HG03575 (cell line): Measurements from ENCODE around the gene PCSK1N.
"Not testable (repeated sequence)": the region's sequence is repeated elsewhere in the genome, so short reads cannot be mapped to it uniquely, and the experiment has no call there.

ENCODE experiments used
- ATAC-seq: cut with Tn5 transposase; IDR thresholded peaks from one replicate; pipeline ENCODE4 v1.9.1; 2021; ENCODE audit not compliant: unreplicated experiment, insufficient number of reproducible peaks, low FRiP score; ENCODE audit errors: extremely low read depth

The PCSK1N gene

GRCh38 chrX:48835524-48836329, at the start of gene PCSK1N:
TSS of gene PCSK1N (minus strand) at chrX:48835610. CDS start at chrX:48835532, 78 bp downstream.
- no peak for ATAC-seq

- ATAC-seq = no peak
Measured at GRCh38 chrX:48883729-48884128, 48.3 kb upstream of the PCSK1N start.

DNA sequence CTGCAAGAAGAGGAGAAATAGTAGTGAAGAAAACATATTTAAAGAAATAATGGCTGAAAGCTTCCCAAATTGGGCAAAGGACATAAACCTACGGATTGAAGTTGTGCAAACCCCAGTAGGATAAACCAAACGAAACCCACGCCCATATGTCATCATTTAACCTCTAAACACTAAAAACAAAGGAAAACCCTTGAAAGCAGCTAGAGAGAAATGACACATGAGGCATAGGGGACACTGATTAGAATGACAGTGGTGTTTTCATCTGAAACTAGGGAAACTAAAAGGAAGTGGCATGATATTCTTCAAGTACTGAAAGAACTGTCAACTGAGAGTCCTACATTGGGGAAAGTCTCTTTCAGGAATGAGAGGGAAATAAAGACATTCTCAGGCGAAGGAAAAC, 41.5 kb upstream of the PCSK1N start:
- ATAC-seq = not testable (repeated sequence)

- not testable (repeated sequence) for ATAC-seq
Measured at GRCh38 chrX:48872017-48872416, 36.6 kb upstream of the PCSK1N start.

GRCh38 chrX:48864210-48864609, 28.8 kb upstream of the PCSK1N start:
- no peak for ATAC-seq

GRCh38 chrX:48854898-48855297, 19.5 kb upstream of the PCSK1N start:
- no peak for ATAC-seq

- not testable (repeated sequence) for ATAC-seq
Measured at GRCh38 chrX:48854121-48854804, 18.9 kb upstream of the PCSK1N start.

DNA sequence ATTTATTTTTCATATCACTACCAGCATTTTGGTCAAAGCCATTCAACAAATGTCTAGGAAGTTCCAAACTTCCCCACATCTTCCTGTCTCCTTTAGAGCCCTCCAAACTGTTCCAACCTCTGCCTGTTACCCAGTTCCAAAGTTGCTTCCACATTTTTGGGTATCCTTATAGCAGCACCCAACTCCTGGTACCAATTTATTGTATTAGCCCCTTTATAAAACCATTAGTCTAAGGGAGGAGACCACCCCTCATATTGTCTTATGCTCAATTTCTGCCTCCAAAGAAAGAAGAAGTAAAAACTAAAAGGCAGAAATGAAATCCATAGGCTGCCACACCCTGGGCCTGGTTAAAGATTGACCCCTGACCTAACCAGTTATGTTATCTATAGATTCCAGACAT, 18.1 kb upstream of the PCSK1N start:
- ATAC-seq = not testable (repeated sequence)

DNA sequence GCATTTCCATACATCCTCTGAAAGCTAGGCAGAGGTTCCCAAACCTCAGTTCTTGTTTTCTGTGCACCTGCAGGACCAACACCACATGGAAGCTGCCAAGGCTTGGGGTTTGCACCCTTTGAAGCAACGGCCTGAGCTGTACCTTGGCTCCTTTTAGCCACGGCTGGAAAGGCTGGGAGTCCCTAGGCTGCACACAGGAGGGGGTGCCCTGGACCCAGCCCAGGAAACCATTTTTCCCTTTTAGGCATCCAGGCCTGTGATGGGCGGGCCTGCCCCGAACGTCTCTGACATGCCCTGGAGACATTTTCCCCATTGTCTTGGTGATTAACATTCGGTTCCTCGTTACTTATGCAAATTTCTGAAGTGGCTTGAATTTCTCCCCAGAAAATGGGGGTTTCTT, 17.4 kb upstream of the PCSK1N start:
- no peak for ATAC-seq

DNA sequence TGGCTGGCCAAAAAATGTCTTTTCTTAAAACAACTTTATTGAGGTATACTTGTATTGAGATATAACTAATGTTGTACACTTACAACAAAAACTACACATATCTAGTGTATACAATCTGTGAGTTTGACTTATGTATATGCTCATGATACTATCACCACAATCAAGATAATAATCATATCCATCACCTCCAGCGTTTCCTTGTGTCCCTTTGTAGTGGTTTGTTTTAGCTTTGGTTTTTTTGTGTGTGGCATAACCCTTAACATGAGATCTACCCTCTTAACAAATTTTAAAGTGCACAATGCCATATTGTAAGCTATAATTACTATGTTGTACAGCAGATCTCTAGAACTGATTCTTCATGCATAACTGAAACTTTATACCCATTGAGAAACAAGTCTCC, 13.4 kb upstream of the PCSK1N start:
- no peak for ATAC-seq

GRCh38 chrX:48839686-48840085, 4.3 kb upstream of the PCSK1N start:
- no peak for ATAC-seq

DNA sequence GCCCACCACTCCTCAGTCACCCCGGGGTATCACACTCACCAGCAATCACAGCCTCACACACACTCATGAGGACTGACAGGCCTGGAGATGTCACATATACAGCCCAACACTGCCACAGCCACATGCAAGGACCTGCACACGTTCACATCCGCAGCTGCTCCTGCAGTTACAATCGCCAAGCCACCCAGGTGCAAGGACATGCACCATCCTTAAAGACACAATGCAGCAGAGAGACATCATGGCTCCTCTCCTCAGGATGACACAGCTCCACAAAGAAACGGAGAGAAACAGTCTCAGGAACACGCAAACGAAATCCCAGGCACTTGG, 1.1 kb downstream of the PCSK1N start:
- no peak for ATAC-seq

DNA sequence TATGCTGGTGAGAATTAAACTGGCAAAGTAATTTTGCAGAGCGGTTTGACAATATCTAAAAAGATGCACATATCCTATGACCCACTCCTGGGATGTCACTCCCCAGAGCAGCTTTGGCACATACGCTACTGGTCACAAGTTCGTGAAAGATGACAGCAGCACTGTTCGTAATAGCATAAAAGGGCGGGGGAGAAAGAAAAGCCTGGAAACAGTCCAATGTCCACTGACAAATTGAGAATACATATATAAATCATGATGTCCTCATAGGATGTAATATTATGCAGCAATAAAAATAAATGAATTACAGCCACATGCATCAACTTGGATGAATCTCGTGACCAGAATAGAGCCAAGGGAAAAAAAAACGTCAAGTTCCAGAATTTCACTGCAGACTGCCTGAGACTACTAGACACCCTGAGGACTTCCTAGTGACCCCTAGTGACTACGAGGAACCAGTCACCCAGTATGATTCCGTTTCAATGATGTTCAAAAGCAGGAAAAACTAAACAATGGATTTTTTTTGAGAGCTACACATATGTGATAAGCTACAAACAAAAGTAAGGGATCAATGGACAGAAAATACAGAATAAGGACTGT, 1.8 kb downstream of the PCSK1N start:
- ATAC-seq = no peak

GRCh38 chrX:48831909-48832291, 3.5 kb downstream of the PCSK1N start:
- ATAC-seq = no peak

GRCh38 chrX:48831136-48831908, 4.1 kb downstream of the PCSK1N start:
- ATAC-seq = no peak

GRCh38 chrX:48829016-48829735, 6.2 kb downstream of the PCSK1N start:
- ATAC-seq = no peak

DNA sequence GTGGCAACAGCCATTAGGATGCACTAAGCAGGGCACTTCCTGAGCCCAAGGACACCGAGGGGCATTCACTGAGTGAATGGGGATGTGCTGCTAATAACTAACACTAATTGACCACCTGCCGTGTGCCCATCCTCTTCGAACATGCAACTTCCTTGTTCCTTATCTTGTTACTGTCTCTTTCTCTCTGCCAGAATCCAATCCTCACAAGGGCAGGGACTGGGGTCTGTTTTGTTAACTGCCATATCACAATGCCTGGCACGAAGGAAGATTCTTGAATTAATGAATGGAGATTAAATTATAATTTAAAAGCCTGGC, 7.8 kb downstream of the PCSK1N start:
- ATAC-seq = no peak

- no peak for ATAC-seq
Measured at GRCh38 chrX:48826876-48827653, 8.3 kb downstream of the PCSK1N start.
